Ishikawa (cell line): ENCODE measurements around the gene INO80C.

Experiments
- CEBPB ChIP-seq: IDR thresholded peaks from 2 replicates; pipeline ENCODE4 v1.6.1; 2012
- CREB1 ChIP-seq: IDR thresholded peaks from 2 replicates; pipeline ENCODE4 v1.6.1; 2012; ENCODE audit warnings: low read depth
- EGR1 ChIP-seq: IDR thresholded peaks from 2 replicates; pipeline ENCODE4 v1.6.1; 2012
- EP300 ChIP-seq: IDR thresholded peaks from 2 replicates; pipeline ENCODE4 v1.6.1; 2012; ENCODE audit warnings: borderline replicate concordance
- FOXM1 ChIP-seq: IDR thresholded peaks from 2 replicates; pipeline ENCODE4 v1.6.1; 2012; ENCODE audit warnings: low read depth, borderline replicate concordance
- MAX ChIP-seq: IDR thresholded peaks from 2 replicates; pipeline ENCODE4 v1.6.1; 2012
- NFIC ChIP-seq: IDR thresholded peaks from 2 replicates; pipeline ENCODE4 v1.6.1; 2012
- RAD21 ChIP-seq: IDR thresholded peaks from 2 replicates; pipeline ENCODE4 v1.6.1; 2012; ENCODE audit warnings: low read depth
- REST ChIP-seq: IDR thresholded peaks from 2 replicates; pipeline ENCODE4 v1.6.1; 2012; ENCODE audit warnings: low read depth, mild to moderate bottlenecking
- TAF1 ChIP-seq: IDR thresholded peaks from 2 replicates; pipeline ENCODE4 v1.6.1; 2012; ENCODE audit warnings: low read depth, mild to moderate bottlenecking
- TCF12 ChIP-seq: IDR thresholded peaks from 2 replicates; pipeline ENCODE4 v1.6.1; 2012; ENCODE audit warnings: low read depth
- TEAD4 ChIP-seq: IDR thresholded peaks from 2 replicates; pipeline ENCODE4 v1.6.1; 2012
- USF1 ChIP-seq: IDR thresholded peaks from 2 replicates; pipeline ENCODE4 v1.6.1; 2012
- YY1 ChIP-seq: IDR thresholded peaks from 2 replicates; pipeline ENCODE4 v1.6.1; 2012; ENCODE audit warnings: low read depth
- ZBTB7A ChIP-seq: IDR thresholded peaks from 2 replicates; pipeline ENCODE4 v1.6.1; 2012; ENCODE audit warnings: low read depth

Gene INO80C

GRCh38 chr18:35515460-35516130, 17.8 kb upstream of the INO80C start:
- TF ChIP-seq EGR1, result no peak
- TF ChIP-seq ZBTB7A, result no peak
- no peak for TF ChIP-seq YY1
- TF ChIP-seq TCF12, result no peak
- no peak for TF ChIP-seq TEAD4
- TF ChIP-seq RAD21, result no peak
- no peak for TF ChIP-seq TAF1
- no peak for TF ChIP-seq CREB1
- no peak for TF ChIP-seq EP300
- TF ChIP-seq USF1, result no peak
- no peak for TF ChIP-seq FOXM1
- no peak for TF ChIP-seq NFIC
- TF ChIP-seq CEBPB, result no peak
- no peak for TF ChIP-seq MAX

- TF ChIP-seq EP300 (no peak), FOXM1 (no peak)
Observed at GRCh38 chr18:35514752-35515459, 17.1 kb upstream of the INO80C start.

- TF ChIP-seq TCF12 (no peak), YY1 (no peak), USF1 (no peak), FOXM1 (no peak), TAF1 (no peak), TEAD4 (no peak), EP300 (no peak), CEBPB (no peak), MAX (no peak), REST (no peak)
Observed at GRCh38 chr18:35514283-35514682, 16.5 kb upstream of the INO80C start.

GRCh38 chr18:35513181-35513936, 15.6 kb upstream of the INO80C start:
- TF ChIP-seq EP300 (peak; percentile 88), MAX (peak; percentile 86), REST (no peak), CREB1 (no peak), TEAD4 (peak; percentile 92), CEBPB (peak; percentile 26; the same call in 1 of the 2 replicates), TAF1 (no peak), USF1 (peak; percentile 28; the same call in 1 of the 2 replicates), YY1 (0 out of 2 replicates have a peak, but pooled peaks have one; percentile 50), NFIC (peak; percentile 61; the same call in 1 of the 2 replicates), ZBTB7A (no peak), EGR1 (peak; percentile 48; the same call in 1 of the 2 replicates), RAD21 (no peak; the same call in 1 of the 2 replicates), FOXM1 (peak; percentile 70; the same call in 1 of the 2 replicates), TCF12 (peak; percentile 89)

GRCh38 chr18:35512761-35513160, 15.0 kb upstream of the INO80C start:
- TF ChIP-seq RAD21 (no peak), YY1 (no peak), CEBPB (no peak), CREB1 (no peak), NFIC (no peak), TEAD4 (no peak), EP300 (no peak), MAX (no peak), ZBTB7A (no peak), EGR1 (no peak), REST (no peak), TCF12 (no peak), USF1 (no peak), FOXM1 (no peak)
